GM19099 (cell line): Measurements from ENCODE around the gene TNS3.

Experiments used
- POLR2A ChIP-seq: IDR thresholded peaks from 3 replicates; pipeline ENCODE4 v1.6.1; 2011; ENCODE audit warnings: low read depth; ENCODE audit not compliant: insufficient read length; ENCODE audit errors: extremely low read depth

TNS3 gene

GRCh38 chr7:47308808-47309207 lies 273.1 kb downstream of the TNS3 start:
- TF ChIP-seq POLR2A: no peak

- TF ChIP-seq POLR2A: no peak
These were observed 274.6 kb downstream of the TNS3 start for GRCh38 chr7:47307311-47307710.

GRCh38 chr7:47304727-47305719 lies 276.9 kb downstream of the TNS3 start:
- TF ChIP-seq POLR2A: no peak

GRCh38 chr7:47303695-47304453 lies 278.0 kb downstream of the TNS3 start:
- TF ChIP-seq POLR2A: no peak

- TF ChIP-seq POLR2A: no peak
These were observed 278.8 kb downstream of the TNS3 start for GRCh38 chr7:47303014-47303694.

- no peak for TF ChIP-seq POLR2A
These were observed 279.4 kb downstream of the TNS3 start for GRCh38 chr7:47302560-47302959.

- TF ChIP-seq POLR2A: no peak
These were observed 280.1 kb downstream of the TNS3 start for GRCh38 chr7:47301657-47302295.

- no peak for TF ChIP-seq POLR2A
These were observed 280.8 kb downstream of the TNS3 start for GRCh38 chr7:47301105-47301477.

GRCh38 chr7:47300472-47301104 lies 281.3 kb downstream of the TNS3 start:
- TF ChIP-seq POLR2A: no peak

GRCh38 chr7:47299496-47299895 lies 282.4 kb downstream of the TNS3 start:
- no peak for TF ChIP-seq POLR2A

- no peak for TF ChIP-seq POLR2A
These were observed 283.3 kb downstream of the TNS3 start for GRCh38 chr7:47298636-47299035.

- no peak for TF ChIP-seq POLR2A
These were observed 284.8 kb downstream of the TNS3 start for GRCh38 chr7:47297120-47297519.

- no peak for TF ChIP-seq POLR2A
These were observed 286.3 kb downstream of the TNS3 start for GRCh38 chr7:47295606-47296005.

- no peak for TF ChIP-seq POLR2A
These were observed 287.2 kb downstream of the TNS3 start for GRCh38 chr7:47294556-47295222.
